ENCODE measurements around the gene TNFSF8.

The TNFSF8 gene

DNA sequence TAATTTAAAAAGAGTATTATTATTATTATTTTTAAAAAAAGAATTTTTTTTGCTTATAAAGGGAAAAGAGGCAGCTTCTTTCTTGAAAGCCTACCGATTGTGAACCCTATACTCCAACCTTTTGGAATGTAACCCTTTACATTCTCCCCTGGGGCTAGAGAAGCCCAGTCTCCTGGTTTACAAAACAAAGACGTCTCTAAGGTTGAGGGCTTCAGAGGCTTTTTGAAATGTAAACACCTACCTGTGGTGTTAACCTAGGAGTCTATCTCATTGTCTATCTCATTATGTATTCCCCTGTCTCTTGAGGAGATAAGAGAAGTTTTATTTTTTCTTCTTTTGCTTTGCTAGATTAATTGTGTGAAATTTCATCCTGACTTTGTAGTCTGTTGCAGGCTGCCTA, 4.7 kb downstream of the TNFSF8 start (continued):
- TF ChIP-seq KLF7 (tag by site-specific recombination; IDR thresholded peaks at IDR 0.05; ENCODE audit: borderline replicate concordance) (no peak), ZIC2 (tag by site-specific recombination; IDR thresholded peaks at IDR 0.05) (no peak), OVOL3 (tag by site-specific recombination; IDR thresholded peaks at IDR 0.05) (no peak), ZFP41 (tag by site-specific recombination; IDR thresholded peaks at IDR 0.05; ENCODE audit: borderline replicate concordance) (no peak), ZNF658 (tag by site-specific recombination; IDR thresholded peaks at IDR 0.05) (no peak), ZNF561 (tag by site-specific recombination; IDR thresholded peaks at IDR 0.05; ENCODE audit: borderline replicate concordance) (no peak), HOXA7 (CRISPR knock-in tag; IDR thresholded peaks at IDR 0.05; ENCODE audit: borderline replicate concordance) (no peak), ZNF639 (tag by site-specific recombination; IDR thresholded peaks at IDR 0.05) (no peak), ZSCAN23 (tag by site-specific recombination; IDR thresholded peaks at IDR 0.05) (no peak), AEBP2 (tag by site-specific recombination; IDR thresholded peaks at IDR 0.05; ENCODE audit: borderline replicate concordance) (no peak), ZBTB1 (tag by site-specific recombination; IDR thresholded peaks at IDR 0.05) (no peak), PRDM4 (tag by site-specific recombination; IDR thresholded peaks at IDR 0.05) (no peak), ZFP69B (tag by site-specific recombination; IDR thresholded peaks at IDR 0.05) (no peak)
- TF ChIP-seq, protein P1, sequence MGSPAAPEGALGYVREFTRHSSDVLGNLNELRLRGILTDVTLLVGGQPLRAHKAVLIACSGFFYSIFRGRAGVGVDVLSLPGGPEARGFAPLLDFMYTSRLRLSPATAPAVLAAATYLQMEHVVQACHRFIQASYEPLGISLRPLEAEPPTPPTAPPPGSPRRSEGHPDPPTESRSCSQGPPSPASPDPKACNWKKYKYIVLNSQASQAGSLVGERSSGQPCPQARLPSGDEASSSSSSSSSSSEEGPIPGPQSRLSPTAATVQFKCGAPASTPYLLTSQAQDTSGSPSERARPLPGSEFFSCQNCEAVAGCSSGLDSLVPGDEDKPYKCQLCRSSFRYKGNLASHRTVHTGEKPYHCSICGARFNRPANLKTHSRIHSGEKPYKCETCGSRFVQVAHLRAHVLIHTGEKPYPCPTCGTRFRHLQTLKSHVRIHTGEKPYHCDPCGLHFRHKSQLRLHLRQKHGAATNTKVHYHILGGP (tag by site-specific recombination; IDR thresholded peaks at IDR 0.05): no peak

GRCh38 chr9:114925039-114925438, 5.4 kb downstream of the TNFSF8 start:
- Histone ChIP-seq H3K4me3 (ENCODE audit: low read depth, low read length) (no peak overlapping the region), H3K9me3 (ENCODE audit: control insufficient read depth, insufficient read depth, low read depth, low read length) (no peaks in the 10 kb centered on the region), H3K27ac (ENCODE audit: extremely low read depth, low read depth, low read length) (no peak overlapping the region), H3K4me1 (ENCODE audit: control insufficient read depth, insufficient read depth, low read length) (no peaks in the 10 kb centered on the region), H3K36me3 (ENCODE audit: control insufficient read depth in 2 of 2, insufficient read depth in 1 of 2, low read length in 2 of 2) (no peaks in the 10 kb centered on the region)
- no peak for TF ChIP-seq ZNF169 (tag by site-specific recombination; IDR thresholded peaks at IDR 0.05)
- TF ChIP-seq, protein P2, sequence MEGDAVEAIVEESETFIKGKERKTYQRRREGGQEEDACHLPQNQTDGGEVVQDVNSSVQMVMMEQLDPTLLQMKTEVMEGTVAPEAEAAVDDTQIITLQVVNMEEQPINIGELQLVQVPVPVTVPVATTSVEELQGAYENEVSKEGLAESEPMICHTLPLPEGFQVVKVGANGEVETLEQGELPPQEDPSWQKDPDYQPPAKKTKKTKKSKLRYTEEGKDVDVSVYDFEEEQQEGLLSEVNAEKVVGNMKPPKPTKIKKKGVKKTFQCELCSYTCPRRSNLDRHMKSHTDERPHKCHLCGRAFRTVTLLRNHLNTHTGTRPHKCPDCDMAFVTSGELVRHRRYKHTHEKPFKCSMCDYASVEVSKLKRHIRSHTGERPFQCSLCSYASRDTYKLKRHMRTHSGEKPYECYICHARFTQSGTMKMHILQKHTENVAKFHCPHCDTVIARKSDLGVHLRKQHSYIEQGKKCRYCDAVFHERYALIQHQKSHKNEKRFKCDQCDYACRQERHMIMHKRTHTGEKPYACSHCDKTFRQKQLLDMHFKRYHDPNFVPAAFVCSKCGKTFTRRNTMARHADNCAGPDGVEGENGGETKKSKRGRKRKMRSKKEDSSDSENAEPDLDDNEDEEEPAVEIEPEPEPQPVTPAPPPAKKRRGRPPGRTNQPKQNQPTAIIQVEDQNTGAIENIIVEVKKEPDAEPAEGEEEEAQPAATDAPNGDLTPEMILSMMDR (tag by site-specific recombination; IDR thresholded peaks at IDR 0.05): no peak
- no peak for TF ChIP-seq ZNF324 (tag by site-specific recombination; IDR thresholded peaks at IDR 0.05)
- no peak for TF ChIP-seq ZNF16 (tag by site-specific recombination; IDR thresholded peaks at IDR 0.05; ENCODE audit: low read depth)
- TF ChIP-seq ZNF626 (tag by site-specific recombination; IDR thresholded peaks at IDR 0.05): no peak
- TF ChIP-seq ZNF677 (tag by site-specific recombination; IDR thresholded peaks at IDR 0.05): no peak
- no peak for TF ChIP-seq ZNF600 (tag by site-specific recombination; IDR thresholded peaks at IDR 0.05)
- TF ChIP-seq GLI2 (tag by site-specific recombination; IDR thresholded peaks at IDR 0.05; ENCODE audit: borderline replicate concordance, low read depth): no peak
- TF ChIP-seq ZNF777 (tag by site-specific recombination; IDR thresholded peaks at IDR 0.05; ENCODE audit: borderline replicate concordance): no peak
- no peak for TF ChIP-seq ZNF391 (tag by site-specific recombination; IDR thresholded peaks at IDR 0.05; ENCODE audit: borderline replicate concordance, low read depth)
- no peak for TF ChIP-seq ZNF132 (tag by site-specific recombination; IDR thresholded peaks at IDR 0.05; ENCODE audit: borderline replicate concordance)
- TF ChIP-seq ZXDB (tag by site-specific recombination; IDR thresholded peaks at IDR 0.05): no peak
- no peak for TF ChIP-seq TRIM28 (IDR thresholded peaks at IDR 0.05; ENCODE audit: borderline replicate concordance, low read length)
- no peak for TF ChIP-seq TCF7L2 (IDR thresholded peaks at IDR 0.05; ENCODE audit: borderline replicate concordance, low read depth, low read length)
- no peak for TF ChIP-seq REPIN1 (tag by site-specific recombination; IDR thresholded peaks at IDR 0.05; ENCODE audit: low read depth)
- no peak for TF ChIP-seq ZSCAN16 (tag by site-specific recombination; IDR thresholded peaks at IDR 0.05)
- TF ChIP-seq ZNF610 (tag by site-specific recombination; IDR thresholded peaks at IDR 0.05; ENCODE audit: borderline replicate concordance): no peak
- no peak for TF ChIP-seq MEIS1 (CRISPR knock-in tag; IDR thresholded peaks at IDR 0.05; ENCODE audit: borderline replicate concordance)
- POLR2A ChIA-PET: no interaction called here
- CTCF ChIA-PET: interaction anchor here (2.5 kb wide), 1 partner anchor 15 kb away, joined by 13 read pairs; no protein-coding TSS in a partner anchor
